Keratinocyte (primary cell): ENCODE results near the gene PXDN. TPM values are rescaled to one million over a fixed set of nuclear protein-coding genes. Genes with fewer than 3 reads are reported as not detected.

ENCODE experiments used
- DNase-seq: peaks from one replicate; pipeline ENCODE4 v3.0.0-alpha.2; 2011; ENCODE audit warnings: low read depth, missing footprints, low spot score
- FAIRE-seq: peaks from 2 replicates; lab custom pipeline; 2011; peaks lifted over from hg19 to GRCh38; lab: Jason Lieb, UNC
- H2AFZ ChIP-seq: 2 replicates; pipeline ENCODE4 v1.6.0; 2012; ENCODE audit warnings: low read length, control low read depth, inconsistent platforms; ENCODE audit not compliant: control insufficient read depth
- H3K27ac ChIP-seq: 2 replicates; pipeline ENCODE4 v1.5.1; 2011; ENCODE audit warnings: low read length; ENCODE audit not compliant: control insufficient read depth, insufficient read depth
- H3K27me3 ChIP-seq: 3 replicates; pipeline ENCODE4 v1.6.0; 2011; ENCODE audit warnings: low read length; ENCODE audit not compliant: control insufficient read depth, insufficient read depth; ENCODE audit errors: extremely low read depth
- H3K36me3 ChIP-seq, 2 experiments: 2 replicates in 1 of 2; 3 replicates in 1 of 2; pipeline ENCODE4 v1.5.1; 2011; ENCODE audit warnings: low read length in 2 of 2, mild to moderate bottlenecking in 1 of 2; ENCODE audit not compliant: control insufficient read depth in 2 of 2, insufficient read depth in 2 of 2; ENCODE audit errors: extremely low read depth in 1 of 2
- H3K4me1 ChIP-seq: 3 replicates; pipeline ENCODE4 v1.5.1; 2011; ENCODE audit warnings: low read length; ENCODE audit not compliant: control insufficient read depth, insufficient read depth; ENCODE audit errors: extremely low read depth
- H3K4me2 ChIP-seq: 3 replicates; pipeline ENCODE4 v1.6.0; 2011; ENCODE audit warnings: low read depth, low read length; ENCODE audit not compliant: control insufficient read depth, insufficient read depth; ENCODE audit errors: extremely low read depth
- H3K4me3 ChIP-seq, 3 experiments: fragments of 200-600 bp in 1 of 3; sonication (generic) in 1 of 3; 2 replicates in 2 of 3; 3 replicates in 1 of 3; pipeline ENCODE4 v1.5.1; 2011 to 2016; ENCODE audit warnings: low read length in 3 of 3, mild to moderate bottlenecking in 3 of 3, control low read depth in 2 of 3, inconsistent platforms in 1 of 3, low read depth in 1 of 3, mixed read lengths in 1 of 3, mixed run types in 1 of 3, moderate library complexity in 1 of 3; ENCODE audit not compliant: control insufficient read depth in 2 of 3, insufficient read depth in 2 of 3; ENCODE audit errors: extremely low read depth in 1 of 3
- H3K79me2 ChIP-seq: 2 replicates; pipeline ENCODE4 v1.6.0; 2012; ENCODE audit warnings: low read length; ENCODE audit not compliant: control insufficient read depth, insufficient read depth
- H3K9ac ChIP-seq: 3 replicates; pipeline ENCODE4 v1.6.0; 2011; ENCODE audit warnings: low read length; ENCODE audit not compliant: control insufficient read depth, insufficient read depth; ENCODE audit errors: extremely low read depth
- H3K9me1 ChIP-seq: 3 replicates; pipeline ENCODE4 v1.6.0; 2011; ENCODE audit warnings: low read length; ENCODE audit not compliant: control insufficient read depth, insufficient read depth; ENCODE audit errors: extremely low read depth
- H3K9me3 ChIP-seq: 2 replicates; pipeline ENCODE4 v1.5.1; 2012; ENCODE audit warnings: low read depth, low read length; ENCODE audit not compliant: control insufficient read depth
- H4K20me1 ChIP-seq: 3 replicates; pipeline ENCODE4 v1.6.0; 2011; ENCODE audit warnings: low read length; ENCODE audit not compliant: control insufficient read depth, insufficient read depth; ENCODE audit errors: extremely low read depth
- EZH2 ChIP-seq: IDR thresholded peaks from one replicate; pipeline ENCODE4 v1.6.1; 2012; ENCODE audit warnings: inconsistent platforms, mild to moderate bottlenecking, low read length, moderate library complexity
- dilution Hi-C: fragments of 300-500 bp; cut with MboI; formaldehyde crosslinking; loops from one replicate; pipeline ENCODE4 v1.7.0; 2020; ENCODE audit warnings: low sequenced_read_pairs; ENCODE audit not compliant: extremely low pct_ligation_motif_present
- polyA plus RNA-seq, 5 experiments: library from polyadenylated mRNA; depleted of rRNA in 3 of 5; stranded (reverse) in 3 of 5; stranded (forward) in 1 of 5; unstranded in 1 of 5; fragments of >200 nt; gene quantifications; 1 replicate in 1 of 5; 2 replicates in 3 of 5; 3 replicates in 1 of 5; pipeline versions ENCODE4 v1.2.1 to v1.2.3, GENCODE V29; 2011 to 2012; ENCODE audit warnings: missing spikeins in 2 of 5, low read depth in 1 of 5, low replicate concordance in 1 of 5
- TF ChIP-seq, protein P1 (sequence below), 3 experiments: IDR thresholded peaks in 1 of 3; conservative IDR thresholded peaks in 1 of 3; optimal IDR thresholded peaks in 1 of 3; 2 replicates in 2 of 3; 3 replicates in 1 of 3; pipeline versions ENCODE3 to v1.5.1; 2011; ENCODE audit warnings: low read length in 3 of 3, mild to moderate bottlenecking in 3 of 3, moderate library complexity in 2 of 3, control low read depth in 1 of 3, inconsistent platforms in 1 of 3; ENCODE audit not compliant: insufficient read depth in 2 of 3; ENCODE audit errors: extremely low read depth in 1 of 3

The PXDN gene
- polyA plus RNA-seq, 1 donor (not counting 4 experiments of a cell fraction or from before 2014, with no cell fraction given), result 36.7 TPM

DNA sequence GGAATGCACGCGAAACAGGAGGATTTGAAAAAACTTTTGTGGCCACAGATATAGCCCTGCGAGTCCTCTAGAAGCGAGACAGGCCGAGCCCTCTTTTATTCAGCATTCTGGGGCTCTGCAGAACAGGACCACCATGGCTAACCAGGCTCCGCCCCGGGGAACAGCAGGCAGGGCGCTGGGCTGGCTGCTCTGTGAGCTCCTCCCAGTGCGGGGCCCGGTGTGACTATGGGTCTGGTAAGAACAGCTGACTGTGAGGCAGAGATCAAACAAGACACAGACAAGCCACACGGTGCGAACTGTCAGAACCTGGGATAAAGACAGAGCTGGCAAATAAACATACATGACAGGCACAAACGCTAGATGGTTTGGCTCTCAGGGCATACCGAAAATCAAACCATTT lies 15.5 kb downstream of the PXDN start:
- DNase-seq (no peak), FAIRE-seq (no peak)
- Histone ChIP-seq H3K27me3 (no peaks in the 10 kb centered on the region), H3K27ac (no peak overlapping the region), H4K20me1 (no peaks in the 10 kb centered on the region), H3K36me3 (no peaks in the 10 kb centered on the region), H3K9ac (no peak overlapping the region), H3K4me3 (no peak overlapping the region), H2AFZ (no peak overlapping the region), H3K79me2 (peaks cover 64% of the 10 kb centered on the region), H3K9me3 (no peaks in the 10 kb centered on the region), H3K4me1 (peaks cover 34% of the 10 kb centered on the region), H3K9me1 (no peaks in the 10 kb centered on the region), H3K4me2 (no peak overlapping the region)
- no peak for TF ChIP-seq EZH2
- TF ChIP-seq, protein P1, sequence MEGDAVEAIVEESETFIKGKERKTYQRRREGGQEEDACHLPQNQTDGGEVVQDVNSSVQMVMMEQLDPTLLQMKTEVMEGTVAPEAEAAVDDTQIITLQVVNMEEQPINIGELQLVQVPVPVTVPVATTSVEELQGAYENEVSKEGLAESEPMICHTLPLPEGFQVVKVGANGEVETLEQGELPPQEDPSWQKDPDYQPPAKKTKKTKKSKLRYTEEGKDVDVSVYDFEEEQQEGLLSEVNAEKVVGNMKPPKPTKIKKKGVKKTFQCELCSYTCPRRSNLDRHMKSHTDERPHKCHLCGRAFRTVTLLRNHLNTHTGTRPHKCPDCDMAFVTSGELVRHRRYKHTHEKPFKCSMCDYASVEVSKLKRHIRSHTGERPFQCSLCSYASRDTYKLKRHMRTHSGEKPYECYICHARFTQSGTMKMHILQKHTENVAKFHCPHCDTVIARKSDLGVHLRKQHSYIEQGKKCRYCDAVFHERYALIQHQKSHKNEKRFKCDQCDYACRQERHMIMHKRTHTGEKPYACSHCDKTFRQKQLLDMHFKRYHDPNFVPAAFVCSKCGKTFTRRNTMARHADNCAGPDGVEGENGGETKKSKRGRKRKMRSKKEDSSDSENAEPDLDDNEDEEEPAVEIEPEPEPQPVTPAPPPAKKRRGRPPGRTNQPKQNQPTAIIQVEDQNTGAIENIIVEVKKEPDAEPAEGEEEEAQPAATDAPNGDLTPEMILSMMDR (optimal IDR thresholded peaks at IDR 0.05 in 1 of 3, IDR thresholded peaks at IDR 0.05 in 1 of 3, conservative IDR thresholded peaks at IDR 0.05 in 1 of 3; ENCODE audit: extremely low read depth in 1 of 3, insufficient read depth in 2 of 3, low read length in 3 of 3), result no peak
- dilution Hi-C loops, result loop anchor here (25.0 kb wide), 1 partner anchor 142 kb away; no protein-coding TSS in a partner anchor

DNA sequence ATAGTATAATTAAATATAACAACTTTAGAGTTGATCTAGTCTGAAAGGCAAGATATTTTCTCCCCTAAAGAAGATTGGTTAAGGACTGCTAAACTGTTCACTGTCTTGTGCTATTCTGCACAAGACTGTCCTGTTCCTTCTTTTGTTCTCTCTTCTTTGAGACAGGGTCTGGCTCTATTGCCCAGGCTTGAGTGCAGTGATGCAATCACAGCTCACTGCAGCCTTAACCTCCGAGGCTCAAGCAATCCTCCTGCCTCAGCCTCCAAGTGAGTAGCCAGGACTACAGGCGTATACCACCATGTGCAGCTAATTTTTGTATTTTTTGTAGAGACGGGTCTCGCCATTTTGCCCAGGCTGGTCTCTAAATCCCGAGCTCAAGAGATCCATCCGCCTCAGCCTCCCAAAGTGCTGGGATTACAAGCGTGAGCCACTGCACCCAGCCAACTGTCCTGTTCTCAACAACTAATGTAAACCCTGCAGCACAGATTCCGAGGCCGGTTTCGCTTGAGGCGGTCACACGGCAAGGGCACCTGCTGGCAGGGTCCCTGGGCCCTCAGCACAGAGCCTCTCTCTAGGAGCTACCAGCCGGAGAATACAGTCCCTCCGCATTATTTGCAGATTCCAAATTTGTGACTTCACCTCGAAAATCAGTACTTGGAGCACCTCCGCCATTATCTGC lies 16.4 kb downstream of the PXDN start:
- peaks cover 68% of the 10 kb centered on the region for H3K79me2 ChIP-seq
- no peak overlapping the region for H3K4me2 ChIP-seq
- H3K4me3 ChIP-seq, result no peak overlapping the region
- H3K4me1 ChIP-seq, result peaks cover 34% of the 10 kb centered on the region
- no peaks in the 10 kb centered on the region for H3K9me3 ChIP-seq
- no peak for DNase-seq
- H3K9me1 ChIP-seq, result no peaks in the 10 kb centered on the region
- H2AFZ ChIP-seq, result no peak overlapping the region
- no peak overlapping the region for H3K27ac ChIP-seq
- no peaks in the 10 kb centered on the region for H4K20me1 ChIP-seq
- dilution Hi-C loops, result loop anchor here (25.0 kb wide), 1 partner anchor 141 kb away; no protein-coding TSS in a partner anchor
- FAIRE-seq, result no peak
- no peak overlapping the region for H3K9ac ChIP-seq
- no peaks in the 10 kb centered on the region for H3K27me3 ChIP-seq
- no peaks in the 10 kb centered on the region for H3K36me3 ChIP-seq
- no peak for TF ChIP-seq EZH2
- TF ChIP-seq, protein P1 (optimal IDR thresholded peaks at IDR 0.05 in 1 of 3, IDR thresholded peaks at IDR 0.05 in 1 of 3, conservative IDR thresholded peaks at IDR 0.05 in 1 of 3; ENCODE audit: extremely low read depth in 1 of 3, insufficient read depth in 2 of 3, low read length in 3 of 3), result no peak
